ENCODE measurements around the gene G6PC3. TPM values are rescaled to one million over a fixed set of nuclear protein-coding genes. Genes with fewer than 3 reads are reported as not detected.
"Not testable (repeated sequence)": the region's sequence is repeated elsewhere in the genome, so short reads cannot be mapped to it uniquely, and the experiment has no call there.

G6PC3 gene
- total RNA-seq: 10 to 100 TPM; 19.3 to 19.7 TPM

- peaks cover 41% of the 10 kb centered on the region for H3K4me1 Mint-ChIP-seq (ENCODE audit: low read depth)
- peaks cover 7% of the 10 kb centered on the region for H3K36me3 Mint-ChIP-seq (ENCODE audit: low read depth)
- ATAC-seq (peak; percentile 74), DNase-seq (peak; percentile 90)
- H3K27me3 Mint-ChIP-seq (ENCODE audit: low read depth): no peaks in the 10 kb centered on the region
- H3K27ac Mint-ChIP-seq: peak within 1 kb of the TSS; percentile 96
- ChIA-PET POLR2A (interaction anchor here (0.7 to 1.0 kb wide), 3 partner anchors 9 to 62 kb away, joined by 3 read pairs; no protein-coding TSS in a partner anchor), CTCF (no interaction called here)
- H3K9me3 Mint-ChIP-seq (ENCODE audit: insufficient read depth): no peaks in the 10 kb centered on the region
- H3K4me3 Mint-ChIP-seq: peak within 1 kb of the TSS; percentile 91
Measured at GRCh38 chr17:44070455-44071197, at the start of gene G6PC3. Gene G6PC3 (plus strand): TSS chr17:44070735. CDS start chr17:44070966, 231 bp downstream.

- DNase-seq; H3K4me3 Mint-ChIP-seq; H3K4me1 Mint-ChIP-seq (ENCODE audit: low read depth); H3K36me3 Mint-ChIP-seq (ENCODE audit: low read depth); H3K9me3 Mint-ChIP-seq (ENCODE audit: insufficient read depth); POLR2A ChIA-PET; H3K27me3 Mint-ChIP-seq (ENCODE audit: low read depth); ATAC-seq; H3K27ac Mint-ChIP-seq: not testable (repeated sequence)
- CTCF ChIA-PET: interaction anchor here (1.0 to 1.7 kb wide), 4 partner anchors 12 to 96 kb away, joined by 3 to 4 read pairs (median 3); no protein-coding TSS in a partner anchor
Measured at GRCh38 chr17:44021227-44021626, 49.3 kb upstream of the G6PC3 start.

- Mint-ChIP-seq H3K36me3 (ENCODE audit: low read depth) (peaks cover 4% of the 10 kb centered on the region), H3K4me3 (no peak overlapping the region), H3K27me3 (ENCODE audit: low read depth) (no peaks in the 10 kb centered on the region), H3K4me1 (ENCODE audit: low read depth) (no peaks in the 10 kb centered on the region), H3K9me3 (ENCODE audit: insufficient read depth) (no peaks in the 10 kb centered on the region), H3K27ac (no peak overlapping the region)
- POLR2A ChIA-PET: no interaction called here
- DNase-seq (no peak), ATAC-seq (no peak)
- CTCF ChIA-PET: interaction anchor here (1.0 to 1.7 kb wide), 5 partner anchors 11 to 95 kb away, joined by 3 to 5 read pairs (median 3); no protein-coding TSS in a partner anchor
Measured at GRCh38 chr17:44022246-44022645, 48.3 kb upstream of the G6PC3 start.

GRCh38 chr17:44023545-44024270, 46.8 kb upstream of the G6PC3 start:
- ChIA-PET POLR2A (no interaction called here), CTCF (interaction anchor here (1.3 to 1.7 kb wide), 2 partner anchors 10 to 18 kb away, joined by 4 to 5 read pairs; no protein-coding TSS in a partner anchor)
- Mint-ChIP-seq H3K27ac (no peak overlapping the region), H3K27me3 (ENCODE audit: low read depth) (no peaks in the 10 kb centered on the region), H3K4me1 (ENCODE audit: low read depth) (no peaks in the 10 kb centered on the region), H3K36me3 (ENCODE audit: low read depth) (peaks cover 4% of the 10 kb centered on the region), H3K9me3 (ENCODE audit: insufficient read depth) (no peaks in the 10 kb centered on the region), H3K4me3 (no peak overlapping the region)
- ATAC-seq (no peak), DNase-seq (no peak)

- no peak for DNase-seq
- Mint-ChIP-seq H3K4me3 (no peak overlapping the region), H3K9me3 (ENCODE audit: insufficient read depth) (no peaks in the 10 kb centered on the region), H3K4me1 (ENCODE audit: low read depth) (peaks cover 4% of the 10 kb centered on the region), H3K27ac (no peak overlapping the region), H3K36me3 (ENCODE audit: low read depth) (peaks cover 4% of the 10 kb centered on the region), H3K27me3 (ENCODE audit: low read depth) (no peaks in the 10 kb centered on the region)
- ATAC-seq: no peak
- ChIA-PET CTCF (interaction anchor here (1.0 kb wide), 1 partner anchor 21 kb away, joined by 3 read pairs; no protein-coding TSS in a partner anchor), POLR2A (no interaction called here)
Measured at GRCh38 chr17:44024271-44024663, 46.3 kb upstream of the G6PC3 start.

GRCh38 chr17:44024853-44025252, 45.7 kb upstream of the G6PC3 start:
- Mint-ChIP-seq H3K9me3 (ENCODE audit: insufficient read depth) (no peaks in the 10 kb centered on the region), H3K36me3 (ENCODE audit: low read depth) (peaks cover 4% of the 10 kb centered on the region), H3K4me1 (ENCODE audit: low read depth) (peaks cover 9% of the 10 kb centered on the region), H3K27me3 (ENCODE audit: low read depth) (no peaks in the 10 kb centered on the region), H3K4me3 (no peak overlapping the region), H3K27ac (no peak overlapping the region)
- no peak for ATAC-seq
- CTCF ChIA-PET: interaction anchor here (1.0 kb wide), 1 partner anchor 21 kb away, joined by 3 read pairs; no protein-coding TSS in a partner anchor
- DNase-seq: no peak
- POLR2A ChIA-PET: interaction anchor here (1.1 kb wide), 1 partner anchor 25 kb away, joined by 3 read pairs; no protein-coding TSS in a partner anchor

GRCh38 chr17:44029736-44030135, 40.8 kb upstream of the G6PC3 start:
- Mint-ChIP-seq H3K9me3 (ENCODE audit: insufficient read depth) (no peaks in the 10 kb centered on the region), H3K4me3 (no peak overlapping the region), H3K36me3 (ENCODE audit: low read depth) (peaks cover 28% of the 10 kb centered on the region), H3K27me3 (ENCODE audit: low read depth) (no peaks in the 10 kb centered on the region), H3K27ac (peak overlapping the region; percentile 1), H3K4me1 (ENCODE audit: low read depth) (peaks cover 21% of the 10 kb centered on the region)
- DNase-seq (no peak), ATAC-seq (no peak)
- ChIA-PET POLR2A (no interaction called here), CTCF (interaction anchor here (0.8 to 4.8 kb wide), 3 partner anchors 11 to 120 kb away, joined by 3 to 34 read pairs (median 7); no protein-coding TSS in a partner anchor)

- H3K4me3 Mint-ChIP-seq: no peak overlapping the region
- H3K9me3 Mint-ChIP-seq (ENCODE audit: insufficient read depth): no peaks in the 10 kb centered on the region
- H3K27ac Mint-ChIP-seq: no peak overlapping the region
- H3K36me3 Mint-ChIP-seq (ENCODE audit: low read depth): peaks cover 28% of the 10 kb centered on the region
- no peaks in the 10 kb centered on the region for H3K27me3 Mint-ChIP-seq (ENCODE audit: low read depth)
- ATAC-seq: no peak
- ChIA-PET CTCF (interaction anchor here (0.8 to 4.8 kb wide), 3 partner anchors 11 to 121 kb away, joined by 3 to 34 read pairs (median 7); no protein-coding TSS in a partner anchor), POLR2A (no interaction called here)
- no peak for DNase-seq
- peaks cover 21% of the 10 kb centered on the region for H3K4me1 Mint-ChIP-seq (ENCODE audit: low read depth)
Measured at GRCh38 chr17:44030482-44030881, 40.1 kb upstream of the G6PC3 start.

- CTCF ChIA-PET: interaction anchor here (0.7 to 1.3 kb wide), 3 partner anchors 10 to 457 kb away, joined by 3 to 5 read pairs (median 4); no protein-coding TSS in a partner anchor
Measured at GRCh38 chr17:44033861-44034408, 36.6 kb upstream of the G6PC3 start.

GRCh38 chr17:44034688-44035087, 35.8 kb upstream of the G6PC3 start:
- H3K9me3 Mint-ChIP-seq (ENCODE audit: insufficient read depth); DNase-seq; POLR2A ChIA-PET; H3K4me3 Mint-ChIP-seq; H3K27ac Mint-ChIP-seq; ATAC-seq; H3K27me3 Mint-ChIP-seq (ENCODE audit: low read depth): not testable (repeated sequence)
- Mint-ChIP-seq H3K4me1 (ENCODE audit: low read depth) (peaks cover 15% of the 10 kb centered on the region), H3K36me3 (ENCODE audit: low read depth) (peaks cover 47% of the 10 kb centered on the region)
- CTCF ChIA-PET: interaction anchor here (1.3 kb wide), 1 partner anchor 9 kb away, joined by 4 read pairs; no protein-coding TSS in a partner anchor

More at GRCh38 chr17:44033861-44034408, 36.6 kb upstream of the G6PC3 start:
- peak overlapping the region; percentile 76 for H3K27ac Mint-ChIP-seq
- no peaks in the 10 kb centered on the region for H3K27me3 Mint-ChIP-seq (ENCODE audit: low read depth)
- peaks cover 45% of the 10 kb centered on the region for H3K36me3 Mint-ChIP-seq (ENCODE audit: low read depth)
- no peaks in the 10 kb centered on the region for H3K9me3 Mint-ChIP-seq (ENCODE audit: insufficient read depth)
- H3K4me3 Mint-ChIP-seq: no peak overlapping the region
- POLR2A ChIA-PET: no interaction called here
- no peak for ATAC-seq
- peaks cover 21% of the 10 kb centered on the region for H3K4me1 Mint-ChIP-seq (ENCODE audit: low read depth)
- peak; percentile 27 for DNase-seq

- no peaks in the 10 kb centered on the region for H3K27me3 Mint-ChIP-seq (ENCODE audit: low read depth)
- H3K4me3 Mint-ChIP-seq: no peak overlapping the region
- no peak for ATAC-seq
- ChIA-PET CTCF (no interaction called here), POLR2A (no interaction called here)
- no peak for DNase-seq
- no peak overlapping the region for H3K27ac Mint-ChIP-seq
- H3K4me1 Mint-ChIP-seq (ENCODE audit: low read depth): peaks cover 27% of the 10 kb centered on the region
- H3K9me3 Mint-ChIP-seq (ENCODE audit: insufficient read depth): no peaks in the 10 kb centered on the region
- H3K36me3 Mint-ChIP-seq (ENCODE audit: low read depth): peaks cover 48% of the 10 kb centered on the region
Measured at GRCh38 chr17:44037471-44037870, 33.1 kb upstream of the G6PC3 start.

Data from activated CD8-positive, alpha-beta T cell treated with anti-CD3 and anti-CD28 coated beads, Interleukin-2, amount 10 ng/mL, durations not matched to agents 7 days and 5 days (primary cell).